BJ (cell line): ENCODE measurements around the gene RALA. TPM values are rescaled to one million over a fixed set of nuclear protein-coding genes. Genes with fewer than 3 reads are reported as not detected.

Experiments
- CTCF ChIA-PET: fragments of 350-600 bp; formaldehyde crosslinking; extraction: SDS; loops from one replicate; lab custom pipeline; 2021; ENCODE audit warnings: antibody characterized with exemption, inconsistent platforms; lab: Yijun Ruan, JAX
- POLR2A ChIA-PET: fragments of 300-600 bp; sonication (Branson Sonifier 250); formaldehyde crosslinking; extraction: SDS; loops from one replicate; lab custom pipeline; 2021; ENCODE audit warnings: antibody characterized with exemption; lab: Charles Lee
- DNase-seq: peaks from one replicate; pipeline ENCODE4 v3.0.0-alpha.2; 2011; ENCODE audit warnings: low read depth
- H3K27me3 ChIP-seq: 2 replicates; pipeline ENCODE4 v1.6.0; 2011; ENCODE audit warnings: low read length; ENCODE audit not compliant: control insufficient read depth, insufficient read depth
- H3K36me3 ChIP-seq: 2 replicates; pipeline ENCODE4 v1.5.1; 2011; ENCODE audit warnings: low read length; ENCODE audit not compliant: control insufficient read depth, insufficient read depth
- H3K4me3 ChIP-seq: 2 replicates; pipeline ENCODE4 v1.5.1; 2011; ENCODE audit warnings: low read depth, mild to moderate bottlenecking, control low read depth, low read length
- polyA plus RNA-seq: library from polyadenylated mRNA; depleted of rRNA; stranded (reverse); fragments of >200 nt; gene quantifications from 2 replicates; pipeline ENCODE4 v1.2.3, GENCODE V29; 2011
- TF ChIP-seq, protein P1 (sequence below): IDR thresholded peaks from 2 replicates; pipeline ENCODE4 v1.5.1; 2011; ENCODE audit warnings: low read depth, mild to moderate bottlenecking, control low read depth, inconsistent platforms, low read length, moderate library complexity; ENCODE audit not compliant: insufficient read depth

The RALA gene
- polyA plus RNA-seq, 1 experiment, result 14.9 TPM

GRCh38 chr7:39622609-39623008 lies 763 bp upstream of the RALA start:
- DNase-seq, result no peak
- Histone ChIP-seq H3K36me3 (no peaks in the 10 kb centered on the region), H3K27me3 (no peaks in the 10 kb centered on the region), H3K4me3 (peak overlapping the region; percentile 95)
- TF ChIP-seq, protein P1, sequence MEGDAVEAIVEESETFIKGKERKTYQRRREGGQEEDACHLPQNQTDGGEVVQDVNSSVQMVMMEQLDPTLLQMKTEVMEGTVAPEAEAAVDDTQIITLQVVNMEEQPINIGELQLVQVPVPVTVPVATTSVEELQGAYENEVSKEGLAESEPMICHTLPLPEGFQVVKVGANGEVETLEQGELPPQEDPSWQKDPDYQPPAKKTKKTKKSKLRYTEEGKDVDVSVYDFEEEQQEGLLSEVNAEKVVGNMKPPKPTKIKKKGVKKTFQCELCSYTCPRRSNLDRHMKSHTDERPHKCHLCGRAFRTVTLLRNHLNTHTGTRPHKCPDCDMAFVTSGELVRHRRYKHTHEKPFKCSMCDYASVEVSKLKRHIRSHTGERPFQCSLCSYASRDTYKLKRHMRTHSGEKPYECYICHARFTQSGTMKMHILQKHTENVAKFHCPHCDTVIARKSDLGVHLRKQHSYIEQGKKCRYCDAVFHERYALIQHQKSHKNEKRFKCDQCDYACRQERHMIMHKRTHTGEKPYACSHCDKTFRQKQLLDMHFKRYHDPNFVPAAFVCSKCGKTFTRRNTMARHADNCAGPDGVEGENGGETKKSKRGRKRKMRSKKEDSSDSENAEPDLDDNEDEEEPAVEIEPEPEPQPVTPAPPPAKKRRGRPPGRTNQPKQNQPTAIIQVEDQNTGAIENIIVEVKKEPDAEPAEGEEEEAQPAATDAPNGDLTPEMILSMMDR, result no peak
- POLR2A ChIA-PET, result interaction anchor here (0.6 kb wide), 1 partner anchor 42 kb away, joined by 4 read pairs; no protein-coding TSS in a partner anchor
- CTCF ChIA-PET, result interaction anchor here (0.6 to 2.3 kb wide), 9 partner anchors 13 to 111 kb away, joined by 3 to 10 read pairs (median 3); no protein-coding TSS in a partner anchor

DNA sequence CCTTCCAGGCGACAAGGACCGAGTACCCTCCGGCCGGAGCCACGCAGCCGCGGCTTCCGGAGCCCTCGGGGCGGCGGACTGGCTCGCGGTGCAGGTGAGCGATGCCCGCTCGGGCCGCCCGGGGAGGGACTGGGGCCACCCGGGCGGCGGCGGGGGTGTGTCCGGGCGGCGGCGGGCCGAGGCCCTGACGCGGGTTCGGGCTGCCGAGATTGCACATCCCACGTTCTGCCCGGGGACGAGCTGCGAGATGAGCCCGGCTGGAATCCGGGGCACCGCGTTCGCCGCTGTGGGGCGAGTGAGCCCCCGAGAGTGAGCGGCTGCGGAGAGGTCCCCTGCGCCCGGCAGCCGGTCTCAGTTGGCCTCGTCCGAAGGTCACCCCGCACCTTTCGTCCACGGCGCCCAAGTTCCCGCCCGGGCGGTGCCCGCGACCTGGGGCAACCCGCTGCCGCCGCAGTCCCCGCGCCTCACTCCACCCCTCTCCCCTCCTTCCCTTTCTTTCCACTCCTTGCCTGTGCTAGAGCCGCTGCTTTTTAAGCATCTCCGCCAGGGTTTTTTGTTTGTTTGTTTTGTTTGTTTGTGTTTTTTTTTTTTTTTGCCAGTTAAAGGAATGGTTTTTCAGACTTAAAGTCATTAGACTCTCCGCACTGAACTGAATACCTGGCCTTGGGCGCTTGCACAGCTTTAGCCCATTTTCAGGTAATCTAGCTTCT lies 515 bp downstream of the RALA start:
- H3K36me3 ChIP-seq, result no peaks in the 10 kb centered on the region
- H3K27me3 ChIP-seq, result no peaks in the 10 kb centered on the region
- no peak for DNase-seq
- POLR2A ChIA-PET, result interaction anchor here (0.6 to 0.7 kb wide), 3 partner anchors 88 to 125 kb away, joined by 3 to 5 read pairs (median 5); no protein-coding TSS in a partner anchor
- TF ChIP-seq, protein P1, result no peak
- CTCF ChIA-PET, result interaction anchor here (0.8 to 2.3 kb wide), 7 partner anchors 15 to 123 kb away, joined by 3 to 10 read pairs (median 4); no protein-coding TSS in a partner anchor
- H3K4me3 ChIP-seq, result peak overlapping the region; percentile 95

- no peaks in the 10 kb centered on the region for H3K27me3 ChIP-seq
- no peak for DNase-seq
These were observed 1.1 kb downstream of the RALA start for GRCh38 chr7:39624442-39624807.

GRCh38 chr7:39624935-39625694 lies 1.7 kb downstream of the RALA start:
- Histone ChIP-seq H3K36me3 (no peaks in the 10 kb centered on the region), H3K4me3 (peak overlapping the region; percentile 95), H3K27me3 (no peaks in the 10 kb centered on the region)
- no peak for DNase-seq
- ChIA-PET POLR2A (interaction anchor here (0.5 kb wide), 1 partner anchor 19 kb away, joined by 8 read pairs; no protein-coding TSS in a partner anchor), CTCF (interaction anchor here (1.1 to 1.7 kb wide), 2 partner anchors 17 to 108 kb away, joined by 4 to 5 read pairs; no protein-coding TSS in a partner anchor)
- TF ChIP-seq, protein P1, result no peak

More at GRCh38 chr7:39624442-39624807, 1.1 kb downstream of the RALA start:
- POLR2A ChIA-PET, result interaction anchor here (0.5 kb wide), 1 partner anchor 20 kb away, joined by 8 read pairs; no protein-coding TSS in a partner anchor
- CTCF ChIA-PET, result interaction anchor here (1.1 to 2.2 kb wide), 3 partner anchors 17 to 109 kb away, joined by 4 to 10 read pairs (median 5); no protein-coding TSS in a partner anchor
- TF ChIP-seq, protein P1, result no peak
- Histone ChIP-seq H3K36me3 (no peaks in the 10 kb centered on the region), H3K4me3 (peak overlapping the region; percentile 95)
